Dermis blood vessel endothelial cell (primary cell): Measurements from ENCODE around the gene CABP4. TPM values are rescaled to one million over a fixed set of nuclear protein-coding genes. Genes with fewer than 3 reads are reported as not detected.

Source experiments
- total RNA-seq: library from RNA; depleted of rRNA; stranded (reverse); fragments of >200 nt; gene quantifications from 2 replicates; pipeline ENCODE4 v1.2.3, GENCODE V29; 2014

The CABP4 gene
- total RNA-seq, 1 donor from 2014 or later = 1.0 TPM

Other genes starting within 250 kb of the CABP4 start
- 40.0 and 56.8 TPM in 2 replicates for gene GRK2, start 188.9 kb upstream of the CABP4 start, total RNA-seq
- 29.1 and 32.3 TPM in 2 replicates for gene ANKRD13D, start 166.1 kb upstream of the CABP4 start, total RNA-seq
- 15.6 and 19.7 TPM in 2 replicates for gene SSH3, start 151.8 kb upstream of the CABP4 start, total RNA-seq
- gene POLD4, start 101.8 kb upstream of the CABP4 start, total RNA-seq = 41.8 and 54.1 TPM in 2 replicates
- gene CLCF1, start 81.8 kb upstream of the CABP4 start, total RNA-seq = 2.0 and 3.0 TPM in 2 replicates
- 5.2 and 5.6 TPM in 2 replicates for gene RAD9A, start 63.4 kb upstream of the CABP4 start, total RNA-seq
- gene PPP1CA, start 53.5 kb upstream of the CABP4 start, total RNA-seq = 297 and 318 TPM in 2 replicates
- 0.34 and 0.42 TPM in 2 replicates for gene TBC1D10C, start 51.3 kb upstream of the CABP4 start, total RNA-seq
- 0.17 and 0.23 TPM in 2 replicates for gene CARNS1, start 39.7 kb upstream of the CABP4 start, total RNA-seq
- gene RPS6KB2, start 26.9 kb upstream of the CABP4 start, total RNA-seq = 34.9 and 44.9 TPM in 2 replicates
- 1.0 and 2.2 TPM in 2 replicates for gene PTPRCAP, start 17.7 kb upstream of the CABP4 start, total RNA-seq
- gene CORO1B, start 11.9 kb upstream of the CABP4 start, total RNA-seq = 213 and 279 TPM in 2 replicates
- gene GPR152, start 2.6 kb upstream of the CABP4 start, total RNA-seq = under 0.01 TPM in 1 of 2 replicates, not detected in the other
- gene TMEM134, start 13.9 kb downstream of the CABP4 start, total RNA-seq = 30.6 and 40.9 TPM in 2 replicates
- 81.0 and 124 TPM in 2 replicates for gene AIP, start 27.7 kb downstream of the CABP4 start, total RNA-seq
- gene PITPNM1, start 50.0 kb downstream of the CABP4 start, total RNA-seq = 4.8 and 10.7 TPM in 2 replicates
- 25.2 and 42.2 TPM in 2 replicates for gene CDK2AP2, start 52.8 kb downstream of the CABP4 start, total RNA-seq
- gene CABP2, start 68.1 kb downstream of the CABP4 start, total RNA-seq = not detected in 2 replicates
- 833 and 1,138 TPM in 2 replicates for gene GSTP1, start 128.5 kb downstream of the CABP4 start, total RNA-seq
- gene NDUFV1, start 151.6 kb downstream of the CABP4 start, total RNA-seq = 166 and 175 TPM in 2 replicates
- gene NUDT8, start 174.6 kb downstream of the CABP4 start, total RNA-seq = 10.7 and 13.0 TPM in 2 replicates
- gene TBX10, start 184.4 kb downstream of the CABP4 start, total RNA-seq = not detected in 2 replicates
- gene ACY3, start 195.4 kb downstream of the CABP4 start, total RNA-seq = not detected in 2 replicates
- gene ALDH3B2, start 219.3 kb downstream of the CABP4 start, total RNA-seq = not detected in 2 replicates